Measurements from ENCODE around the gene NTM. TPM values are rescaled to one million over a fixed set of nuclear protein-coding genes. Genes with fewer than 3 reads are reported as not detected.

The NTM gene
- total and polyA plus RNA-seq, 12 donors, result 0.43 to 3.0 (median 1.3) TPM

DNA sequence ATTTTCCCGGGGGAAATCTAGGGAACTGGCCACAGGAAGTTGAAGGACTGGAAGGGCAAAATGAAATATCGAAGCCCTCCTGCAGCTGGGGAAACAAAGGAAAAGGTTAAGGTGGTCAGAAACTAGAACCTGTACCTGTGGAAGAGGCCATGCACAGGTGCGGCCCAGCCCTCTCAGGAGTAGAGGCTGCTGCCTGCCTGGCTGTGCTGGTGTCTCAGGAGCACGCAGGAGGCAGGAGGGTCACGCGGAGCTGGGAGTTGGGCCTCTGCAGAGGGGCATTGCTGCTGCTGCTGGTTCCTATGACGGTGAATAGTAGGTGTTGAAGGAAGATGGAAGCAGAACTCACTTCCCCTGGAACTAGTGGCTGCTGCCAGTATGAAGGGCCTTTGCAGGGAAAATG is 425.7 kb downstream of the NTM start:
- 76 to 82% methylated on average over 7 of the region's 7 CpGs for WGBS, 2 donors
- peaks cover 0 to 15% (median 9%) of the 10 kb centered on the region in 7 donors for H3K27me3 ChIP-seq
- no peak overlapping the region for H3K27ac ChIP-seq
- no peaks in the 10 kb centered on the region for H3K4me1 ChIP-seq
- DNase-seq, result no peak
- no peak for ATAC-seq
- H3K9me3 ChIP-seq, result no peaks in the 10 kb centered on the region
- no peaks in the 10 kb centered on the region for H3K36me3 ChIP-seq
- H3K4me3 ChIP-seq, result no peak overlapping the region
- TF ChIP-seq, protein P1, sequence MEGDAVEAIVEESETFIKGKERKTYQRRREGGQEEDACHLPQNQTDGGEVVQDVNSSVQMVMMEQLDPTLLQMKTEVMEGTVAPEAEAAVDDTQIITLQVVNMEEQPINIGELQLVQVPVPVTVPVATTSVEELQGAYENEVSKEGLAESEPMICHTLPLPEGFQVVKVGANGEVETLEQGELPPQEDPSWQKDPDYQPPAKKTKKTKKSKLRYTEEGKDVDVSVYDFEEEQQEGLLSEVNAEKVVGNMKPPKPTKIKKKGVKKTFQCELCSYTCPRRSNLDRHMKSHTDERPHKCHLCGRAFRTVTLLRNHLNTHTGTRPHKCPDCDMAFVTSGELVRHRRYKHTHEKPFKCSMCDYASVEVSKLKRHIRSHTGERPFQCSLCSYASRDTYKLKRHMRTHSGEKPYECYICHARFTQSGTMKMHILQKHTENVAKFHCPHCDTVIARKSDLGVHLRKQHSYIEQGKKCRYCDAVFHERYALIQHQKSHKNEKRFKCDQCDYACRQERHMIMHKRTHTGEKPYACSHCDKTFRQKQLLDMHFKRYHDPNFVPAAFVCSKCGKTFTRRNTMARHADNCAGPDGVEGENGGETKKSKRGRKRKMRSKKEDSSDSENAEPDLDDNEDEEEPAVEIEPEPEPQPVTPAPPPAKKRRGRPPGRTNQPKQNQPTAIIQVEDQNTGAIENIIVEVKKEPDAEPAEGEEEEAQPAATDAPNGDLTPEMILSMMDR (IDR thresholded peaks at IDR 0.05), result no peak
- intact Hi-C loops (cut with DNase I), result no loop called here

DNA sequence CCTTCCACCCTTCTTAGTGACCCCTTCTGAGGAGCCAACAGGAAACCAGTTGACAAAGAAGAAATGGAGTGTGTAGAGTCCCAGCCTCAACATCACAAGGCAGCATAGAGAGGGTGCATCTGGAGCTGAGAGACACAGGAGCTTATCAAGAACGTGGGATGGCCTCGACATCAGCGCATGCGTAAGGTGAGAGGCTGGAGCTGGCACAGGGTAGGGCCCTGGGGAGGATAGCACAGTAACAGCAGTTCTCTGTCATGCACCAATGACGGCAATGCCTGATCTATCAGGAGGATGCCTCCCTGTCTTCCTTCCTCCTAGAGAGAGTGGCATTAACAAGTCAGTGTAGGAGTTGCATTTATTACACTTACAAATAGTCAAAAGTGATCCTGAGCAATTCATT is 426.1 kb downstream of the NTM start:
- TF ChIP-seq, protein P1 (IDR thresholded peaks at IDR 0.05), result no peak
- intact Hi-C loops (cut with DNase I), result no loop called here
- 42 to 54% methylated on average over 5 of the region's 5 CpGs for WGBS, 2 donors
- Histone ChIP-seq H3K36me3 (no peaks in the 10 kb centered on the region), H3K4me1 (no peaks in the 10 kb centered on the region), H3K9me3 (no peaks in the 10 kb centered on the region), H3K4me3 (no peak overlapping the region), H3K27me3 (peaks cover 0 to 19% (median 9%) of the 10 kb centered on the region in 7 donors), H3K27ac (no peak overlapping the region)
- ATAC-seq (no peak), DNase-seq (no peak)

DNA sequence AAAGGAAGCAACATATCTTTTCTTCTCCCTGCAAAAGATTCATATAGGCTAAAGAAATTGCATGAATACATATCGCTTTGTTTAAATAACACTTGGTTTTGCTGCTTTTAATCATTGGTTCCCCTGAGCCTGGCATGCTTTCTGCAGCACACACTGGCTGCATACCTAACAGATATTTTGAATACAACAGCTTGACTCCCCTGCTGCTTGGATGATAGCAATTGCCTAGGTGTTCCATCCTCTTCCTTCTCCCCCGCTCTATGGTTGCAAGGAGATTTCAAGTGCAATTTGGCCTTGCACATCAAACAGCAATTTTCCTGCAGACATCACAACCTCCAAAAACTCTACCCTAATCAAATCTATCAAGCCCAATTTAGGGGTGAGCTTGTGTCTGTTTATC is 430.0 kb downstream of the NTM start:
- Histone ChIP-seq H3K9me3 (no peaks in the 10 kb centered on the region), H3K4me1 (no peaks in the 10 kb centered on the region), H3K27ac (no peak overlapping the region), H3K27me3 (peaks cover 0 to 42% (median 34%) of the 10 kb centered on the region in 7 donors), H3K4me3 (no peak overlapping the region), H3K36me3 (no peaks in the 10 kb centered on the region)
- 82 to 88% methylated on average over 2 of the region's 2 CpGs for WGBS, 2 donors
- intact Hi-C loops (cut with DNase I), result no loop called here
- ATAC-seq, result no peak
- no peak for DNase-seq
- TF ChIP-seq, protein P1 (IDR thresholded peaks at IDR 0.05), result no peak

DNA sequence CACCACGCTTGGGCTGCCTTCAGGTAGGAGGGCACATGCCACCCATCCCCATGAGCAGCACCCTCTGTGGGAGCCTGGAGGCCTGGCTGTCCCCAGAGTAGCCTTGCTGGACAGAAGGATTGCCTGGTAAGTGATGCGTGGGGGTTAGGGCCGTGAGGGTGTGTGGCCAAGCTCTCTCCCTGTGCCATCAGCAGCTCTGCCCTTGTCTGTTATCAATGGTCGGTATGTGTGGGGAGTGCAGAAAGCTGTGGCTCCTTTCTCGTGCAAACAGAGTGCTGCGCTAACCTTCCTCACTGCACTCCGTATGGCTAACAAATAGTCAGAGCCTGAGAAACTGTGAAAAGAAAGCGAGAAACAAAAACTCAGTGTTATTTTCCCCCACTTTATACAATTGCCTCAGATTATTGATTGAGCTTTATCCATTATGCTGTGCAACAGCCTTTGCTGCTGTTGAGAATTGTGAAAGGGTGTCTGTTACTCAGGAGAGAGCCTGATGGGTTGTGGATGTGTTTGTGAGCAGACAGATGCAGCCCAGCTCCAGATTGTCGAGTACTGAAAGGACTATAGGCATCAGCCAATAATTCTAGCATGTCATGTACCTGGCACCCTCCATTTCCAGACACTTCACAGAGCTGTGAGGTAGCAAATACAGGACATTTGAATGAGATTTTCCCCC is 432.2 kb downstream of the NTM start:
- TF ChIP-seq, protein P1 (IDR thresholded peaks at IDR 0.05), result no peak

More for the DNA sequence above, 432.2 kb downstream of the NTM start:
- no peaks in the 10 kb centered on the region for H3K9me3 ChIP-seq
- WGBS, 2 donors, result 28 to 37% methylated on average over 9 of the region's 9 CpGs
- H3K27me3 ChIP-seq, result peaks cover 0 to 44% (median 39%) of the 10 kb centered on the region in 7 donors
- H3K4me1 ChIP-seq, result no peaks in the 10 kb centered on the region
- no peak overlapping the region for H3K4me3 ChIP-seq
- intact Hi-C loops (cut with DNase I), result no loop called here
- no peak overlapping the region for H3K27ac ChIP-seq
- DNase-seq (no peak), ATAC-seq (no peak)
- no peaks in the 10 kb centered on the region for H3K36me3 ChIP-seq
